ENCODE data around the gene PILRA.
"Not testable (repeated sequence)": the region's sequence is repeated elsewhere in the genome, so short reads cannot be mapped to it uniquely, and the experiment has no call there.

- not testable (repeated sequence) for TF ChIP-seq CTCF, POLR2A (IDR thresholded peaks at IDR 0.05)
These were observed 35.1 kb upstream of the PILRA start for GRCh38 chr7:100338083-100338696.
